GM12878 (cell line): ENCODE results near the gene QPRT. TPM values are rescaled to one million over a fixed set of nuclear protein-coding genes. Genes with fewer than 3 reads are reported as not detected.

Experiments
- ATAC-seq: fragments of 200-7000 bp; cut with Tn5 transposase; 3 replicates; pipeline ENCODE4 v1.9.1; 2020; ENCODE audit warnings: mild to moderate bottlenecking, moderate library complexity
- BruUV-seq: library from RNA; stranded (reverse); fragments of 400-500 nt; replicated peaks from 2 replicates; lab custom pipeline; 2021; lab: Mats Ljungman, UMichigan
- CTCF ChIA-PET: fragments of 300-600 bp; sonication (Branson Sonifier 250); formaldehyde crosslinking; extraction: SDS; loops from one replicate; lab custom pipeline; 2021; ENCODE audit warnings: inconsistent platforms; lab: Yijun Ruan, JAX
- POLR2A ChIA-PET: fragments of 350-600 bp; formaldehyde crosslinking; extraction: SDS; loops from one replicate; lab custom pipeline; 2021; ENCODE audit warnings: inconsistent platforms; lab: Charles Lee
- RAD21 ChIA-PET: fragments of 300-600 bp; sonication (Branson Sonifier 250); formaldehyde crosslinking; loops from one replicate; lab custom pipeline; 2023; ENCODE audit warnings: antibody characterized with exemption; ENCODE audit not compliant: unreplicated experiment; lab: Charles Lee
- SMC1A ChIA-PET: fragments of 300-600 bp; sonication (Branson Sonifier 250); formaldehyde crosslinking; loops from one replicate; lab custom pipeline; 2023; ENCODE audit not compliant: unreplicated experiment, uncharacterized antibody; lab: Charles Lee
- DNase-seq: peaks from one replicate; pipeline ENCODE4 v3.0.0-alpha.2; 2011; ENCODE audit warnings: low read depth, low spot score
- FAIRE-seq: peaks from 3 replicates; lab custom pipeline; 2011; peaks lifted over from hg19 to GRCh38; lab: Jason Lieb, UNC
- H2AFZ ChIP-seq: 2 replicates; pipeline ENCODE4 v1.6.0; 2011; ENCODE audit warnings: low read depth, low read length, control low read depth; ENCODE audit not compliant: control insufficient read depth
- H3K27ac ChIP-seq: 2 replicates; pipeline ENCODE4 v1.5.1; 2011; ENCODE audit warnings: control low read depth; ENCODE audit not compliant: control insufficient read depth, insufficient read depth
- H3K27me3 ChIP-seq, 2 experiments: replicated peaks in 1 of 2; 2 replicates each; pipeline versions ENCODE4 v1.6.0 to v1.6.1; 2011; ENCODE audit warnings: low read length in 1 of 2; ENCODE audit not compliant: control insufficient read depth in 2 of 2, insufficient read depth in 2 of 2
- H3K36me3 ChIP-seq, 2 experiments: 2 replicates each; pipeline ENCODE4 v1.5.1; 2011; ENCODE audit warnings: low read length in 1 of 2; ENCODE audit not compliant: control insufficient read depth in 2 of 2, insufficient read depth in 2 of 2
- H3K4me1 ChIP-seq: 2 replicates; pipeline ENCODE4 v1.6.1; 2011; ENCODE audit warnings: mild to moderate bottlenecking, low read length, moderate library complexity, mixed read lengths; ENCODE audit not compliant: control insufficient read depth, insufficient read depth
- H3K4me2 ChIP-seq: 2 replicates; pipeline ENCODE4 v1.6.0; 2011; ENCODE audit warnings: control low read depth; ENCODE audit not compliant: control insufficient read depth, insufficient read depth
- H3K4me3 ChIP-seq: fragments of 200-600 bp; sonication (generic); 2 replicates; pipeline ENCODE4 v1.5.1; 2016
- H3K79me2 ChIP-seq: 2 replicates; pipeline ENCODE4 v1.6.0; 2011; ENCODE audit warnings: low read length; ENCODE audit not compliant: control insufficient read depth, insufficient read depth
- H3K9ac ChIP-seq: 2 replicates; pipeline ENCODE4 v1.8.0; 2011; ENCODE audit warnings: low read length, control low read depth, mixed read lengths; ENCODE audit not compliant: control insufficient read depth, insufficient read depth
- H3K9me3 ChIP-seq: replicated peaks from 3 replicates; pipeline ENCODE4 v1.5.1; 2011; ENCODE audit warnings: mild to moderate bottlenecking, low read length; ENCODE audit not compliant: control insufficient read depth, insufficient read depth
- H4K20me1 ChIP-seq: 2 replicates; pipeline ENCODE4 v1.6.0; 2011; ENCODE audit not compliant: control insufficient read depth, insufficient read depth
- BHLHE40 ChIP-seq, 2 experiments: fragments of 450-650 bp in 1 of 2; IDR thresholded peaks; 2 replicates each; pipeline ENCODE4 v1.6.1; 2011 to 2017; ENCODE audit warnings: low read depth in 2 of 2, borderline replicate concordance in 1 of 2, improper control_type of control experiment in 1 of 2, low read length in 1 of 2, mild to moderate bottlenecking in 1 of 2
- BMI1 ChIP-seq: fragments of 450-650 bp; IDR thresholded peaks from 2 replicates; pipeline ENCODE4 v1.6.1; 2016; ENCODE audit warnings: mild to moderate bottlenecking, moderate library complexity, borderline replicate concordance
- GATAD2B ChIP-seq: fragments of 450-650 bp; conservative IDR thresholded peaks from 2 replicates; pipeline ENCODE4 v1.6.1; 2017; ENCODE audit warnings: low read depth, mild to moderate bottlenecking, moderate library complexity
- HSF1 ChIP-seq: fragments of 150-350 bp; IDR thresholded peaks from 2 replicates; pipeline ENCODE4 v1.6.1; 2014; ENCODE audit warnings: mild to moderate bottlenecking, low read depth, low read length
- LARP7 ChIP-seq: fragments of 450-650 bp; IDR thresholded peaks from 2 replicates; pipeline ENCODE4 v1.6.1; 2017; ENCODE audit warnings: mild to moderate bottlenecking
- MAX ChIP-seq: IDR thresholded peaks from 2 replicates; pipeline ENCODE4 v1.6.1; 2012; ENCODE audit warnings: low read depth, low read length, improper control_type of control experiment
- PAX5 ChIP-seq: IDR thresholded peaks from 2 replicates; pipeline ENCODE4 v1.6.1; 2011; ENCODE audit warnings: low read depth, low read length, borderline replicate concordance
- POLR2A ChIP-seq: IDR thresholded peaks from 2 replicates; pipeline ENCODE4 v1.6.1; 2011; ENCODE audit warnings: low read depth, mild to moderate bottlenecking, low read length
- SREBF1 ChIP-seq: IDR thresholded peaks from 2 replicates; pipeline ENCODE4 v1.6.1; 2012; ENCODE audit warnings: mild to moderate bottlenecking, low read length
- ZBTB40 ChIP-seq: fragments of 450-650 bp; IDR thresholded peaks from 2 replicates; pipeline ENCODE4 v1.6.1; 2016; ENCODE audit warnings: mild to moderate bottlenecking, moderate library complexity, borderline replicate concordance
- WGBS: methylation state at CpG from one replicate; pipeline ENCODE4 v1.1.6; 2016; ENCODE audit warnings: low lambda C conversion rate; ENCODE audit not compliant: insufficient replicate concordance, insufficient coverage; ENCODE audit errors: missing lambda C conversion rate; 5-methylcytosine and 5-hydroxymethylcytosine counted together
- in situ Hi-C: fragments of 300-500 bp; cut with MboI; formaldehyde crosslinking; loops from 9 replicates; pipeline ENCODE4 v1.14.3; 2018; ENCODE audit warnings: mixed read lengths
- intact Hi-C: fragments of 100-400 bp; cut with micrococcal nuclease; formaldehyde crosslinking; loops from one replicate; pipeline ENCODE4 v1.14.2; 2022; ENCODE audit not compliant: unreplicated experiment
- polyA plus RNA-seq, 11 experiments: library from polyadenylated mRNA; depleted of rRNA in 4 of 11; unstranded in 6 of 11; stranded (reverse) in 5 of 11; fragments of >200 nt; fragmentation: Nextera tagmentation in 4 of 11; fragmentation: Illumina TruSeq in 1 of 11; extraction: Ambion mirVana in 4 of 11; extraction: Trizol in 1 of 11; gene quantifications; 1 replicate in 1 of 11; 2 replicates in 10 of 11; pipeline versions ENCODE4 v1.2.1 to v1.2.3, GENCODE V29; 2011 to 2016; ENCODE audit warnings: inconsistent platforms in 2 of 11, missing spikeins in 2 of 11, low read depth in 1 of 11
- total RNA-seq, 4 experiments: library from RNA; depleted of rRNA in 3 of 4; stranded (reverse); fragments of >200 nt in 3 of 4; fragmentation: Illumina TruSeq in 1 of 4; extraction: Trizol in 1 of 4; gene quantifications; 2 replicates each; pipeline versions ENCODE4 v1.2.1 to v1.2.3, GENCODE V29; 2013 to 2021
- TF ChIP-seq, protein P1 (sequence below): fragments of 450-650 bp; IDR thresholded peaks from 2 replicates; pipeline ENCODE4 v1.6.1; 2017; ENCODE audit warnings: mild to moderate bottlenecking, low read depth, inconsistent platforms; ENCODE audit not compliant: poor library complexity, severe bottlenecking

QPRT gene
- total and polyA plus RNA-seq, 10 of the 15 experiments (the other 5 are each of a cell fraction or from before 2014, with no cell fraction given): 2.7 to 43.0 (median 31.3) TPM

DNA sequence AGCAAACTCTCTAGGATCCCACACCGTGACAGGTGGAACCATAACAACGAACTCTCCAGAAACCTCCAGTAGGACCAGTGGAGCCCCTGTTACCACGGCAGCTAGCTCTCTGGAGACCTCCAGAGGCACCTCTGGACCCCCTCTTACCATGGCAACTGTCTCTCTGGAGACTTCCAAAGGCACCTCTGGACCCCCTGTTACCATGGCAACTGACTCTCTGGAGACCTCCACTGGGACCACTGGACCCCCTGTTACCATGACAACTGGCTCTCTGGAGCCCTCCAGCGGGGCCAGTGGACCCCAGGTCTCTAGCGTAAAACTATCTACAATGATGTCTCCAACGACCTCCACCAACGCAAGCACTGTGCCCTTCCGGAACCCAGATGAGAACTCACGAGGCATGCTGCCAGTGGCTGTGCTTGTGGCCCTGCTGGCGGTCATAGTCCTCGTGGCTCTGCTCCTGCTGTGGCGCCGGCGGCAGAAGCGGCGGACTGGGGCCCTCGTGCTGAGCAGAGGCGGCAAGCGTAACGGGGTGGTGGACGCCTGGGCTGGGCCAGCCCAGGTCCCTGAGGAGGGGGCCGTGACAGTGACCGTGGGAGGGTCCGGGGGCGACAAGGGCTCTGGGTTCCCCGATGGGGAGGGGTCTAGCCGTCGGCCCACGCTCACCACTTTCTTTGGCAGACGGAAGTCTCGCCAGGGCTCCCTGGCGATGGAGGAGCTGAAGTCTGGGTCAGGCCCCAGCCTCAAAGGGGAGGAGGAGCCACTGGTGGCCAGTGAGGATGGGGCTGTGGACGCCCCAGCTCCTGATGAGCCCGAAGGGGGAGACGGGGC is 14.7 kb upstream of the QPRT start:
- no peak for DNase-seq
- H3K9me3 ChIP-seq: no peaks in the 10 kb centered on the region
- peak overlapping the region; percentile 75 for H3K9ac ChIP-seq
- peak; percentile 13 for FAIRE-seq
- peak overlapping the region; percentile 81 for H3K27ac ChIP-seq
- BruUV-seq: no TSS peak
- no peak overlapping the region for H2AFZ ChIP-seq
- H3K4me2 ChIP-seq: peak overlapping the region; percentile 84
- ChIA-PET POLR2A (interaction anchor here (0.6 to 4.5 kb wide), 14 partner anchors 12 to 160 kb away, joined by 3 to 62 read pairs (median 6); partner anchors contain the start of gene QPRT), RAD21 (interaction anchor here (0.8 to 8.2 kb wide), 12 partner anchors 11 to 50 kb away, joined by 3 to 98 read pairs (median 6); partner anchors contain the start of gene QPRT), SMC1A (interaction anchor here (0.7 to 7.5 kb wide), 7 partner anchors 11 to 152 kb away, joined by 3 to 69 read pairs (median 49); partner anchors contain the start of genes PAGR1 and QPRT), CTCF (interaction anchor here (0.8 to 4.1 kb wide), 7 partner anchors 13 to 184 kb away, joined by 3 to 25 read pairs (median 4); partner anchors contain the start of gene QPRT)
- WGBS: 31% methylated on average over 32 of the region's 35 CpGs
- H3K79me2 ChIP-seq: peaks cover 73% of the 10 kb centered on the region
- peaks cover 0 to 2% of the 10 kb centered on the region in 2 experiments; a peak in 1 of 4 replicates for H3K36me3 ChIP-seq
- H3K27me3 ChIP-seq: no peaks in the 10 kb centered on the region
- peaks cover 12% of the 10 kb centered on the region for H3K4me1 ChIP-seq
- H4K20me1 ChIP-seq: no peaks in the 10 kb centered on the region; the same call in 1 of the 2 replicates
- peak overlapping the region; percentile 99 for H3K4me3 ChIP-seq
- intact Hi-C loops: loop anchor here (5.0 kb wide), 1 partner anchor 52 kb away; no protein-coding TSS in a partner anchor
- in situ Hi-C loops: loop anchor here (5.0 kb wide), 1 partner anchor 67 kb away; no protein-coding TSS in a partner anchor
- peak; percentile 20 for ATAC-seq
- peak in 1 of 2 experiments; percentile 59; a peak in 2 of 4 replicates for TF ChIP-seq BHLHE40 (IDR thresholded peaks at IDR 0.05; ENCODE audit: borderline replicate concordance in 1 of 2, low read depth in 2 of 2, low read length in 1 of 2)
- TF ChIP-seq HSF1: 0 out of 2 replicates have a peak, but pooled peaks have one; percentile 48
- TF ChIP-seq PAX5: no peak; the same call in 1 of the 2 replicates
- TF ChIP-seq POLR2A: peak; percentile 71
- TF ChIP-seq GATAD2B: peak; percentile 69; the same call in 1 of the 2 replicates
- TF ChIP-seq SREBF1: no peak
- peak; percentile 64; the same call in 1 of the 2 replicates for TF ChIP-seq ZBTB40
- TF ChIP-seq, protein P1, sequence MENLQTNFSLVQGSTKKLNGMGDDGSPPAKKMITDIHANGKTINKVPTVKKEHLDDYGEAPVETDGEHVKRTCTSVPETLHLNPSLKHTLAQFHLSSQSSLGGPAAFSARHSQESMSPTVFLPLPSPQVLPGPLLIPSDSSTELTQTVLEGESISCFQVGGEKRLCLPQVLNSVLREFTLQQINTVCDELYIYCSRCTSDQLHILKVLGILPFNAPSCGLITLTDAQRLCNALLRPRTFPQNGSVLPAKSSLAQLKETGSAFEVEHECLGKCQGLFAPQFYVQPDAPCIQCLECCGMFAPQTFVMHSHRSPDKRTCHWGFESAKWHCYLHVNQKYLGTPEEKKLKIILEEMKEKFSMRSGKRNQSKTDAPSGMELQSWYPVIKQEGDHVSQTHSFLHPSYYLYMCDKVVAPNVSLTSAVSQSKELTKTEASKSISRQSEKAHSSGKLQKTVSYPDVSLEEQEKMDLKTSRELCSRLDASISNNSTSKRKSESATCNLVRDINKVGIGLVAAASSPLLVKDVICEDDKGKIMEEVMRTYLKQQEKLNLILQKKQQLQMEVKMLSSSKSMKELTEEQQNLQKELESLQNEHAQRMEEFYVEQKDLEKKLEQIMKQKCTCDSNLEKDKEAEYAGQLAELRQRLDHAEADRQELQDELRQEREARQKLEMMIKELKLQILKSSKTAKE: no peak
- TF ChIP-seq BMI1: peak; percentile 99
- TF ChIP-seq LARP7: peak; percentile 5
- peak; percentile 51; the same call in 1 of the 2 replicates for TF ChIP-seq MAX
